GM12892 (cell line): ENCODE results near the gene FKBP6.

Experiments used
- POLR2A ChIP-seq: IDR thresholded peaks from 2 replicates; pipeline ENCODE4 v1.6.1; 2011; ENCODE audit warnings: low read depth, low read length, control low read depth
- POLR2AphosphoS5 ChIP-seq: IDR thresholded peaks from 2 replicates; pipeline ENCODE4 v1.6.1; 2011; ENCODE audit warnings: low read depth, low read length, control low read depth

- TF ChIP-seq POLR2A (no peak), POLR2AphosphoS5 (no peak)
These were observed 18.0 kb downstream of the FKBP6 start for GRCh38 chr7:73345951-73346350.
